Tibial nerve (tissue), 4 donors: ENCODE data around the gene HIBADH.

Source experiments
- EP300 ChIP-seq, 2 donors: sonication (generic); formaldehyde crosslinking; IDR thresholded peaks; one replicate each; pipeline ENCODE4 v1.6.1; 2017; ENCODE audit warnings: antibody characterized with exemption in 2 of 2, mild to moderate bottlenecking in 1 of 2
- POLR2A ChIP-seq, 2 donors: fragments of 450-650 bp; IDR thresholded peaks; one replicate each; pipeline ENCODE4 v1.6.1; 2017; ENCODE audit warnings: antibody characterized with exemption in 2 of 2, mild to moderate bottlenecking in 2 of 2, moderate library complexity in 2 of 2
- TF ChIP-seq, protein P1 (sequence below), 5 experiments: fragments of 200-600 bp in 3 of 5; fragments of 450-650 bp in 2 of 5; sonication (generic) in 3 of 5; IDR thresholded peaks; one replicate each; pipeline ENCODE4 v1.5.1; 2016 to 2019; ENCODE audit warnings: antibody characterized with exemption in 5 of 5, mild to moderate bottlenecking in 3 of 5, moderate library complexity in 2 of 5

DNA sequence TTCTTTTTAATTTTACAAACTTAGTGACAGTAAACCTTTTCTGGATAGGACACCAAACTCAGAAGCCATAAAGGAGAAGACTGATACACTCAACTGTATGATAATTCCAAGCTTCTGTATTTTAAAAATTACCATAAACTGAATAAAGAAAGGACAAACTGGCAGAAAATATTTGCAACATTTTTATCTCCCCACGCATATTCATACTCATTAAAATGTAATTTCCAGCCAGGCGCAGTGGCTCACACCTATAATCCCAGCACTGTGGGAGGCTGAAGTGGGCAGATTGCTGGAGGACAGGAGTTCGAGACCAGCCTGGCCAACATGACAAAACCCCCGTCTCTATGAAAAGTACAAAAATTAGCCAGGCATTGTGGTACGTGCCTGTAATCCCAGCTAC is 67.7 kb downstream of the HIBADH start:
- TF ChIP-seq POLR2A (IDR thresholded peaks at IDR 0.05) (no peak), EP300 (IDR thresholded peaks at IDR 0.05) (no peak)
- TF ChIP-seq, protein P1, sequence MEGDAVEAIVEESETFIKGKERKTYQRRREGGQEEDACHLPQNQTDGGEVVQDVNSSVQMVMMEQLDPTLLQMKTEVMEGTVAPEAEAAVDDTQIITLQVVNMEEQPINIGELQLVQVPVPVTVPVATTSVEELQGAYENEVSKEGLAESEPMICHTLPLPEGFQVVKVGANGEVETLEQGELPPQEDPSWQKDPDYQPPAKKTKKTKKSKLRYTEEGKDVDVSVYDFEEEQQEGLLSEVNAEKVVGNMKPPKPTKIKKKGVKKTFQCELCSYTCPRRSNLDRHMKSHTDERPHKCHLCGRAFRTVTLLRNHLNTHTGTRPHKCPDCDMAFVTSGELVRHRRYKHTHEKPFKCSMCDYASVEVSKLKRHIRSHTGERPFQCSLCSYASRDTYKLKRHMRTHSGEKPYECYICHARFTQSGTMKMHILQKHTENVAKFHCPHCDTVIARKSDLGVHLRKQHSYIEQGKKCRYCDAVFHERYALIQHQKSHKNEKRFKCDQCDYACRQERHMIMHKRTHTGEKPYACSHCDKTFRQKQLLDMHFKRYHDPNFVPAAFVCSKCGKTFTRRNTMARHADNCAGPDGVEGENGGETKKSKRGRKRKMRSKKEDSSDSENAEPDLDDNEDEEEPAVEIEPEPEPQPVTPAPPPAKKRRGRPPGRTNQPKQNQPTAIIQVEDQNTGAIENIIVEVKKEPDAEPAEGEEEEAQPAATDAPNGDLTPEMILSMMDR (IDR thresholded peaks at IDR 0.05) = no peak
